HG03520 (cell line): ENCODE results near the gene BNIP5.

Experiments used
- ATAC-seq: cut with Tn5 transposase; IDR thresholded peaks from one replicate; pipeline ENCODE4 v1.9.1; 2021; ENCODE audit warnings: mild to moderate bottlenecking, moderate library complexity; ENCODE audit not compliant: unreplicated experiment

The BNIP5 gene

DNA sequence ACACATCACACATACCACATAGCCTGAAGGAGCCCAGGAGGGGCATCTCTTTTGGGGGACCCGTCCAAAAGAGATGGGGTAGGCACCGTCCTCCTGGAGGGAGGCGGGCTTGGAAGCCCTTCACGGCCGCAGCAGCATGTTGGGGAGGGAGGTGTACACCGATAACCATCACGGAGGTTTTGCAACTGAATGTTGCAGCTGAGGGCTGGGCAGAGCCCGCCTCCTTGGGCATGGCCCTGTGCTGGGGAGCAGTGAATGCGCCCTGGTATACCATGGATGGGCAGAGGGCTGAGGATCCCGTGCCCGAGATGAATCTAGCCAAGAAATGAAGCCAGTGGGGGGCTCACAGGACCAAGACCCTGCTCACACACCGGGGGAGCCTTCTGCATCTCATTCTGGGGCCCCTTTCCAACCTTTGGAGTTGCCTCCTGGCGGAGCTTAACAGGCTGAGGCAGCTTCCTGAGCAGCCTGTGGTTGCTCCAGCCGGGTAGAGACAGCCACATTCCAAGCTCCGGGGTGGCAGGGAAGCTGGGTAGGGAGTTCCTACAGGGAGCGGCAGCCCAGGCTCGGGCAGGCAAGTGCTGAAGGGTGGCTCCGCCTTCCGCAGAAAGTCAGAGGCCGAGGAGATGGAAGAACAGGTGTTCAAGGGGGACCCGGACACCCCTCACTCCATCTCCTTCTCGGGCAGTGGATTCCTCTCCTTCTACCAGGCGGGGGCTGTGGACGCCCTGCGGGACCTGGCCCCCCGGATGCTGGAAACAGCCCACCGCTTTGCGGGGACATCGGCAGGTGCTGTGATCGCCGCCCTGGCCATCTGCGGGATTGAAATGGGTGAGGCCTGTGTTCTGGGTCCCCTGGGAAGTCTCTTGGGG lies 66.6 kb downstream of the BNIP5 start, which contains the start of gene PNPLA1:
TSS of gene PNPLA1 (plus strand) at position 227 of the 872 bp plus-strand sequence. CDS start at position 627, 400 bp downstream.
- ATAC-seq, result no peak

GRCh38 chr6:36268478-36269275 lies 68.0 kb downstream of the BNIP5 start:
- ATAC-seq, result no peak

GRCh38 chr6:36267731-36268477 lies 68.8 kb downstream of the BNIP5 start:
- ATAC-seq, result no peak

DNA sequence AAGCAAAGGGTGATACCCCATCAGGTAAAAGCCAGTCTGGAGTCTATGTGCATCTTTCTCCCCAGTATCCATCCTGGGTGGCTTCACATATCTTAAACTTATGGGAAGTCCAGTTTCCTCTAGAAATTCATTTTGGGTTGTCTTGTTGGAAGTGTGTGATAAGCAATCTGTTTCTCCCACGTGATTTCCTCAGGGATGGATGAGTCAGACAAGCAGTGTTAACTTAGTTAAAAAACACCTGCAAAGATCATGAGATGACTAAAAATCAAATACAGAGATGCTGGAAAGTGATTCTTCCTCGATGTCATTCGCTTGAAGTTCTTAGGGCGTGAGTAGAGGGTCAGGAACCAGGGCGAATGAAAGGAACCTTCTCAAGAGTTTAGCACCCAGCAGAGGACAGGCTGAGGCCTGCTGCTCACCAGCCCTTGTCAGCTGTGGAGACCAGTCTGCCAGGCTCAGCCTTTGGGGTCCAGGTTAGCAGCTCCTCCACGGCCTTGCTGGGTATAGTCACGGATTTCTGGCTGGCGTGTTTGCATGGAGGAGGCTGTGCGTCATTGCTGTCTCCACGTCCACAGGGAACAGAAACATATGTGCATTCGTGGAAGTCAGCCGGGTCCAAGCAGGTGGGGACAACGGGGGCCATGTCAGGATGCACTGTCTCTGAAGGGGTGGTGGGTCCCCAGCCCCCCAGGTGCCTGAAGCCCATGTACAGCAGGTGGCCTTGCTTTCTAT lies 69.6 kb downstream of the BNIP5 start:
- no peak for ATAC-seq
